Activated CD4-positive, alpha-beta T cell treated with anti-CD3 and anti-CD28 coated beads for 36 hours (primary cell): ENCODE measurements around the gene GABPB1. TPM values are rescaled to one million over a fixed set of nuclear protein-coding genes. Genes with fewer than 3 reads are reported as not detected.

ENCODE experiments used
- ATAC-seq: fragments of 200-7000 bp; cut with Tn5 transposase; one replicate; pipeline ENCODE4 v1.10.0; 2021; ENCODE audit warnings: mild to moderate bottlenecking, moderate library complexity
- CTCF ChIA-PET: fragments of 350-600 bp; sonication (Branson Sonifier 250); formaldehyde crosslinking; loops from one replicate; lab custom pipeline; 2021; ENCODE audit warnings: antibody characterized with exemption; lab: Charles Lee
- POLR2A ChIA-PET: fragments of 350-600 bp; sonication (Branson Sonifier 250); formaldehyde crosslinking; loops from one replicate; lab custom pipeline; 2021; ENCODE audit warnings: antibody characterized with exemption, inconsistent platforms; lab: Charles Lee
- DNase-seq: peaks from one replicate; pipeline ENCODE4 v3.0.0-alpha.2; 2020
- H3K27ac Mint-ChIP-seq: one replicate; pipeline ENCODE4 v1.8.0; 2021; ENCODE audit warnings: mixed read lengths
- H3K27me3 Mint-ChIP-seq: one replicate; pipeline ENCODE4 v1.8.0; 2021; ENCODE audit warnings: mixed read lengths
- H3K36me3 Mint-ChIP-seq: one replicate; pipeline ENCODE4 v1.8.0; 2021; ENCODE audit warnings: low read depth, mixed read lengths
- H3K4me1 Mint-ChIP-seq: one replicate; pipeline ENCODE4 v1.8.0; 2021; ENCODE audit warnings: mixed read lengths
- H3K4me3 Mint-ChIP-seq: one replicate; pipeline ENCODE4 v1.8.0; 2021; ENCODE audit warnings: mild to moderate bottlenecking, moderate library complexity, mixed read lengths
- H3K9me3 Mint-ChIP-seq: one replicate; pipeline ENCODE4 v1.8.0; 2021; ENCODE audit warnings: low read depth, mixed read lengths
- intact Hi-C, 2 experiments: fragments of 100-400 bp; cut with DNase I in 1 of 2; cut with micrococcal nuclease in 1 of 2; formaldehyde crosslinking; loops; one replicate each; pipeline versions ENCODE4 v1.14.2 to v1.15.1; 2022 to 2024; cut with DNase I, micrococcal nuclease
- total RNA-seq, 2 experiments: library from RNA; stranded (reverse); gene quantifications; one replicate each; pipeline ENCODE4 v1.2.3, GENCODE V29; 2021

The GABPB1 gene
- total RNA-seq, 2 experiments from 2014 or later = 46.3 to 53.4 TPM

DNA sequence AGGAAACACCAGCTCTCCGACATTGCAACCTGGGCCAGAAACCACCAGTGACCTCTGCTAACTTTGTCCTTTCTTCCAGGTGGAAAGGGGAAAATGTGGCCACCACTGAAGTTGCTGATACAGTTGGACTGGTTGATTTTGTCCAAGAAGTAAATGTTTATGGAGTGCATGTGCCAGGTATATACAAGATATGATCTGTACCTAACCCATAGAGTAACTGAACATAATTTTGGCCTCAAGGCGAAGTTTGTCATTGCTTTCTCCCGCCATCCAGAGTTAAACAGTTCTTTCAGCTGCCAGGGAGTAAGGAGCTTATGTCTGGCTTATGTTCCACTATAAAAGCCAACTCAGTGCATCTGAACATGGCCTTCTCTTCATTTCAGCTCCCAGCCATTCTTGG lies 126.1 kb downstream of the GABPB1 start:
- intact Hi-C loops = no loop called here

DNA sequence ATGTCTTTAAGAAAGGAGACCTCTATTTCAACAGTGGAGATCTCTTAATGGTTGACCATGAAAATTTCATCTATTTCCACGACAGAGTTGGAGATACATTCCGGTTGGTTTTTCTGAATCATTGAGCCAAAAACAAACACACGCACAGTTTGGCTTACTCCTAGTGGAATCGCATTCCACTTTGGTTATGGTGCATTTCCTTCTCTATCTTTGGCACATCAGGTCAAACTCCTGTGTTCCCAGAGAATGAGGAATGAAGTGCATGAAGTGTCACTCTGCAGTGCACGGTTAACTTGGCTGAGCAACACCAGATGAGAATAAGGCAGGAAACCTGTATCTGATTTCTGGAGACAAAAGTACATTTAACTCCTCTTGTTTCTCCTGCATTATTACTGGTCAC lies 127.9 kb downstream of the GABPB1 start:
- peaks cover 19% of the 10 kb centered on the region for H3K36me3 Mint-ChIP-seq
- intact Hi-C loops = no loop called here
- ChIA-PET POLR2A (no interaction called here), CTCF (no interaction called here)
- DNase-seq (no peak), ATAC-seq (no peak)
- H3K27me3 Mint-ChIP-seq = no peaks in the 10 kb centered on the region
- H3K4me3 Mint-ChIP-seq = no peak overlapping the region
- H3K9me3 Mint-ChIP-seq = no peaks in the 10 kb centered on the region
- H3K4me1 Mint-ChIP-seq = no peaks in the 10 kb centered on the region
- H3K27ac Mint-ChIP-seq = no peak overlapping the region

More for the DNA sequence above, 126.1 kb downstream of the GABPB1 start:
- ChIA-PET CTCF (interaction anchor here (0.9 to 1.4 kb wide), 2 partner anchors 9 to 25 kb away, joined by 3 to 4 read pairs; no protein-coding TSS in a partner anchor), POLR2A (no interaction called here)
- peaks cover 13% of the 10 kb centered on the region for H3K36me3 Mint-ChIP-seq
- H3K4me3 Mint-ChIP-seq = no peak overlapping the region
- H3K9me3 Mint-ChIP-seq = no peaks in the 10 kb centered on the region
- H3K4me1 Mint-ChIP-seq = no peaks in the 10 kb centered on the region
- ATAC-seq (no peak), DNase-seq (no peak)
- no peak overlapping the region for H3K27ac Mint-ChIP-seq
- H3K27me3 Mint-ChIP-seq = no peaks in the 10 kb centered on the region

DNA sequence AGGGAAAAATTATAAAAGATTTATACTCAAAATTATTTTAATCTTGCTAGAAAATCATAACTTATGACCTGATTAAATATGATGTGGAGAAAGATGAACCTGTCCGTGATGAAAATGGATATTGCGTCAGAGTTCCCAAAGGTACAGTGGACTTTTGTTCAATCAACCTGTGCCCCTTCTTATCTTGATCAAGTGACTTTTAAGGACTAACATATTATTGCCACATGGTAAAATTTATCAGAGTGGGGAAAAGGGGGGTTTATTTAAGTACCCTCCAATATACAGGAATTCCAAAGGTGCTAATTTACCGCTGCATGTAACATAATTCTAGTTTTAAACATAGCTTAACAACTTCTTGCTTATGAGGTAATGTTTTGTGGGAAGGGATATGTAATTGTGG lies 129.1 kb downstream of the GABPB1 start:
- Mint-ChIP-seq H3K27ac (no peak overlapping the region), H3K36me3 (peaks cover 19% of the 10 kb centered on the region), H3K4me3 (no peak overlapping the region), H3K27me3 (no peaks in the 10 kb centered on the region), H3K9me3 (no peaks in the 10 kb centered on the region), H3K4me1 (no peaks in the 10 kb centered on the region)
- ATAC-seq (no peak), DNase-seq (no peak)
- intact Hi-C loops = no loop called here
- POLR2A ChIA-PET = no interaction called here
- CTCF ChIA-PET = interaction anchor here (0.5 to 1.1 kb wide), 2 partner anchors 90 to 497 kb away, joined by 4 read pairs; no protein-coding TSS in a partner anchor

Other genes starting within 250 kb of the GABPB1 start
- gene ATP8B4, start 236.0 kb downstream of the GABPB1 start, total RNA-seq = 1 to 10 TPM; 5.0 to 5.1 TPM
- gene SLC27A2, start 173.0 kb downstream of the GABPB1 start, total RNA-seq = 10 to 100 TPM; 20.7 to 22.1 TPM
- gene HDC, start 89.5 kb downstream of the GABPB1 start, total RNA-seq = under 1 TPM; 0.18 to 0.32 TPM
- 10 to 100 TPM; 39.8 to 45.3 TPM for gene USP8, start 69.2 kb upstream of the GABPB1 start, total RNA-seq
- gene USP50, start 191.5 kb upstream of the GABPB1 start, total RNA-seq = not detected